Stimulated activated CD8-positive, alpha-beta memory T cell treated with anti-CD3 and anti-CD28 coated beads, Interleukin-12 subunit alpha, Interleukin-12 subunit beta, amount 100 ng/mL, for 4 hours (primary cell): ENCODE results near the gene PLA2G4D.

ENCODE experiments used
- DNase-seq: peaks from one replicate; pipeline ENCODE4 v3.0.0-alpha.2; 2020; ENCODE audit warnings: low read depth

The PLA2G4D gene

GRCh38 chr15:42048821-42049200, 45.6 kb downstream of the PLA2G4D start:
- no peak for DNase-seq

GRCh38 chr15:42048080-42048820, 46.1 kb downstream of the PLA2G4D start:
- no peak for DNase-seq

- DNase-seq = no peak
Observed at GRCh38 chr15:42046597-42046996, 47.8 kb downstream of the PLA2G4D start.

- no peak for DNase-seq
Observed at GRCh38 chr15:42045211-42045615, 49.1 kb downstream of the PLA2G4D start.

GRCh38 chr15:42042602-42043400, 51.6 kb downstream of the PLA2G4D start:
- no peak for DNase-seq

- no peak for DNase-seq
Observed at GRCh38 chr15:42038401-42038800, 56.0 kb downstream of the PLA2G4D start.

GRCh38 chr15:42037656-42038055, 56.7 kb downstream of the PLA2G4D start:
- DNase-seq = no peak

- no peak for DNase-seq
Observed at GRCh38 chr15:42036966-42037365, 57.4 kb downstream of the PLA2G4D start.

GRCh38 chr15:42036112-42036905, 58.1 kb downstream of the PLA2G4D start:
- no peak for DNase-seq

- no peak for DNase-seq
Observed at GRCh38 chr15:42035435-42035761, 59.0 kb downstream of the PLA2G4D start.

- DNase-seq = no peak
Observed at GRCh38 chr15:42034628-42035434, 59.5 kb downstream of the PLA2G4D start.

- no peak for DNase-seq
Observed at GRCh38 chr15:42033214-42033873, 61.0 kb downstream of the PLA2G4D start.

GRCh38 chr15:42032376-42033213, 61.8 kb downstream of the PLA2G4D start:
- DNase-seq = no peak

GRCh38 chr15:42031198-42031915, 63.0 kb downstream of the PLA2G4D start:
- DNase-seq = no peak

- no peak for DNase-seq
Observed at GRCh38 chr15:42027521-42027920, 66.8 kb downstream of the PLA2G4D start.

- DNase-seq = no peak
Observed at GRCh38 chr15:42024303-42024702, 70.1 kb downstream of the PLA2G4D start.

- DNase-seq = no peak
Observed at GRCh38 chr15:42021593-42021992, 72.8 kb downstream of the PLA2G4D start.

- no peak for DNase-seq
Observed at GRCh38 chr15:42020713-42021273, 73.6 kb downstream of the PLA2G4D start, which contains the start of gene PLA2G4E. Gene PLA2G4E, minus strand, starts transcription at chr15:42021042. Its CDS starts 12 bp downstream, at chr15:42021030.
